Thyroid gland (tissue), 4 donors: Measurements from ENCODE around the gene FNDC10.

Experiments
- POLR2A ChIP-seq, 2 donors: fragments of 450-650 bp; IDR thresholded peaks; one replicate each; pipeline ENCODE4 v1.6.1; 2017; ENCODE audit warnings: antibody characterized with exemption in 2 of 2, mild to moderate bottlenecking in 2 of 2, moderate library complexity in 1 of 2
- TF ChIP-seq, protein P1 (sequence below), 6 experiments: fragments of 200-600 bp in 3 of 6; fragments of 450-650 bp in 3 of 6; sonication (generic) in 3 of 6; IDR thresholded peaks; one replicate each; pipeline ENCODE4 v1.5.1; 2016 to 2019; ENCODE audit warnings: antibody characterized with exemption in 6 of 6, mild to moderate bottlenecking in 2 of 6, inconsistent platforms in 1 of 6, moderate library complexity in 1 of 6

DNA sequence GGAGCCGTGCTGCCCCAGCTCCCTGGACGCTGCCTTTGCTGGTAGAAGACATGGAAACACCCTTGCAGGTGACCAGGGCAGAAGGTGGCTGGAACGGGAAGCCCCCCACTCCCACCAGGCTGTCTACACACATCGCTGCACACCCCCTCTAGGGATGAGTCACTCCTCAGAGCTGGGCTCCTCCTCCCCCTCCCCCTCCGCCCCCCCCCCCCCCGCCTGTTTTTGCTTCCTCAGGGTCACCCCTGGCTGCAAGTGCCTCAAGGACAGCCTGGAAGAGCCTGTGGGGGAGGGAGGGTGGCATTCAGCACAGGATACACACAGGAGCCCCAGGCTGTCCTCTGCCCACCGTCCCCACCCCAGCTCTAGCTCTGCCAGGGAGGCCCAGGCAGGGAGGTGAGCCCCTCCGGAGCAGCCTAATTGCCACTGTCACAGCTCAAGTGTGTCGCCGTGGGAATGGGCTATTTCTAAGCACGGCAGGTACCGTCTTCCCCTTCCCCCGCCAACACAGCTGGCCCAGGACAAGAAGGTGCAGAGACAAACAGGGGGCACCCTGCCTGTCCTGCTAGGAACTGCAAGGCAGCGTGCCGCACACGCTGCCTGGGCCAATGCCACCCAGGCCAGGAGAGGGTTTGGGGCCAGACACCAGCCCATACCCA is 2.5 kb downstream of the FNDC10 start:
- TF ChIP-seq, protein P1, sequence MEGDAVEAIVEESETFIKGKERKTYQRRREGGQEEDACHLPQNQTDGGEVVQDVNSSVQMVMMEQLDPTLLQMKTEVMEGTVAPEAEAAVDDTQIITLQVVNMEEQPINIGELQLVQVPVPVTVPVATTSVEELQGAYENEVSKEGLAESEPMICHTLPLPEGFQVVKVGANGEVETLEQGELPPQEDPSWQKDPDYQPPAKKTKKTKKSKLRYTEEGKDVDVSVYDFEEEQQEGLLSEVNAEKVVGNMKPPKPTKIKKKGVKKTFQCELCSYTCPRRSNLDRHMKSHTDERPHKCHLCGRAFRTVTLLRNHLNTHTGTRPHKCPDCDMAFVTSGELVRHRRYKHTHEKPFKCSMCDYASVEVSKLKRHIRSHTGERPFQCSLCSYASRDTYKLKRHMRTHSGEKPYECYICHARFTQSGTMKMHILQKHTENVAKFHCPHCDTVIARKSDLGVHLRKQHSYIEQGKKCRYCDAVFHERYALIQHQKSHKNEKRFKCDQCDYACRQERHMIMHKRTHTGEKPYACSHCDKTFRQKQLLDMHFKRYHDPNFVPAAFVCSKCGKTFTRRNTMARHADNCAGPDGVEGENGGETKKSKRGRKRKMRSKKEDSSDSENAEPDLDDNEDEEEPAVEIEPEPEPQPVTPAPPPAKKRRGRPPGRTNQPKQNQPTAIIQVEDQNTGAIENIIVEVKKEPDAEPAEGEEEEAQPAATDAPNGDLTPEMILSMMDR (IDR thresholded peaks at IDR 0.05): peak in 2 of 6 experiments; percentile 11 to 26
- no peak for TF ChIP-seq POLR2A (IDR thresholded peaks at IDR 0.05)
